HepG2 (cell line): Measurements from ENCODE around the gene CSNK1A1. TPM values are rescaled to one million over a fixed set of nuclear protein-coding genes. Genes with fewer than 3 reads are reported as not detected.
A peak's percentile ranks its signal among the peaks of the same experiment; 100 is the strongest.

ENCODE experiments used
- ATAC-seq: fragments of 200-7000 bp; cut with Tn5 transposase; 3 replicates; pipeline ENCODE4 v1.9.1; 2020; ENCODE audit warnings: mild to moderate bottlenecking, moderate library complexity
- BruUV-seq: library from RNA; stranded (reverse); fragments of 400-500 nt; replicated peaks from 2 replicates; lab custom pipeline; 2021; lab: Mats Ljungman, UMichigan
- CTCF ChIA-PET: fragments of 300-600 bp; formaldehyde crosslinking; extraction: SDS; loops from one replicate; lab custom pipeline; 2021; ENCODE audit warnings: low total read pairs, inconsistent platforms, low intra/inter-chr PET ratio; lab: Yijun Ruan, JAX
- POLR2A ChIA-PET: fragments of 350-600 bp; sonication (Branson Sonifier 250); formaldehyde crosslinking; loops from one replicate; lab custom pipeline; 2020; ENCODE audit warnings: antibody characterized with exemption, inconsistent platforms; lab: Yijun Ruan, JAX
- DNase-seq: peaks from one replicate; pipeline ENCODE4 v3.0.0-alpha.2; 2015; ENCODE audit warnings: low spot score
- FAIRE-seq: peaks from 3 replicates; lab custom pipeline; 2011; peaks lifted over from hg19 to GRCh38; lab: Jason Lieb, UNC
- H2AFZ ChIP-seq: one replicate; pipeline ENCODE4 v1.6.1; 2011; ENCODE audit warnings: low read length, inconsistent platforms
- H3K27ac ChIP-seq: fragments of 300-600 bp; 3 replicates; pipeline ENCODE4 v1.8.0; 2011; ENCODE audit warnings: mixed run types, mild to moderate bottlenecking, mixed read lengths, low read length, inconsistent platforms; ENCODE audit not compliant: insufficient read depth; ENCODE audit errors: extremely low read length
- H3K27me3 ChIP-seq, 2 experiments: fragments of 200-600 bp in 1 of 2; 2 replicates in 1 of 2; 3 replicates in 1 of 2; pipeline versions ENCODE4 v1.6.0 to v1.8.0; 2011; ENCODE audit warnings: low read length in 2 of 2, mild to moderate bottlenecking in 2 of 2, moderate library complexity in 2 of 2, inconsistent platforms in 1 of 2; ENCODE audit not compliant: insufficient read depth in 2 of 2, control insufficient read depth in 1 of 2
- H3K36me3 ChIP-seq, 2 experiments: fragments of 200-600 bp in 1 of 2; replicated peaks in 1 of 2; 2 replicates in 1 of 2; 3 replicates in 1 of 2; pipeline versions ENCODE4 v1.5.1 to v1.8.0; 2011; ENCODE audit warnings: low read length in 2 of 2, inconsistent platforms in 1 of 2; ENCODE audit not compliant: insufficient read depth in 2 of 2, control insufficient read depth in 1 of 2
- H3K4me1 ChIP-seq: 2 replicates; pipeline ENCODE4 v1.5.1; 2012; ENCODE audit warnings: low read length, inconsistent platforms; ENCODE audit not compliant: insufficient read depth
- H3K4me2 ChIP-seq: 2 replicates; pipeline ENCODE4 v1.6.0; 2011; ENCODE audit warnings: low read depth, low read length, inconsistent platforms
- H3K4me3 ChIP-seq, 3 experiments: fragments of 200-600 bp in 1 of 3; sonication (generic), shearing (Covaris generic) in 1 of 3; replicated peaks in 1 of 3; 2 replicates each; pipeline ENCODE4 v1.5.1; 2011 to 2016; ENCODE audit warnings: low read length in 3 of 3, inconsistent platforms in 2 of 3, low read depth in 2 of 3, mild to moderate bottlenecking in 2 of 3, control low read depth in 1 of 3, mixed read lengths in 1 of 3; ENCODE audit not compliant: insufficient read depth in 1 of 3
- H3K79me2 ChIP-seq: one replicate; pipeline ENCODE4 v1.6.1; 2011; ENCODE audit warnings: low read length, inconsistent platforms; ENCODE audit not compliant: insufficient read depth
- H3K9ac ChIP-seq: 2 replicates; pipeline ENCODE4 v1.6.0; 2011; ENCODE audit warnings: mild to moderate bottlenecking, low read depth, low read length, inconsistent platforms; ENCODE audit not compliant: insufficient read depth
- H3K9me3 ChIP-seq: 2 replicates; pipeline ENCODE4 v1.5.1; 2012; ENCODE audit warnings: mild to moderate bottlenecking, low read length
- H4K20me1 ChIP-seq: 2 replicates; pipeline ENCODE4 v1.6.0; 2011; ENCODE audit warnings: inconsistent platforms, mild to moderate bottlenecking, low read length, moderate library complexity; ENCODE audit not compliant: insufficient read depth
- EP300 ChIP-seq, 3 experiments: sonication (generic) in 1 of 3; formaldehyde crosslinking in 1 of 3; IDR thresholded peaks; 2 replicates each; pipeline versions ENCODE4 v1.5.1 to v1.6.1; 2011 to 2020; ENCODE audit warnings: low read depth in 2 of 3, low read length in 2 of 3, borderline replicate concordance in 1 of 3, improper control_type of control experiment in 1 of 3, mild to moderate bottlenecking in 1 of 3, missing genetic modification reagents in 1 of 3, moderate library complexity in 1 of 3
- TIGD3 ChIP-seq: sonication (generic); formaldehyde crosslinking; IDR thresholded peaks from 2 replicates; pipeline ENCODE4 v1.5.1; 2020; ENCODE audit warnings: mild to moderate bottlenecking, missing genetic modification reagents, borderline replicate concordance
- WGBS: methylation state at CpG from one replicate; pipeline ENCODE4 v1.1.6; 2017; ENCODE audit warnings: low lambda C conversion rate; 5-methylcytosine and 5-hydroxymethylcytosine counted together
- in situ Hi-C: cut with HindIII; loops from 2 replicates; pipeline ENCODE4 v1.10.0; 2017; ENCODE audit warnings: low pct_unique_long_range_greater_than_20kb; ENCODE audit not compliant: extremely low pct_ligation_motif_present
- intact Hi-C: fragments of 100-400 bp; cut with micrococcal nuclease; formaldehyde crosslinking; loops from one replicate; pipeline ENCODE4 v1.10.0; 2022; ENCODE audit not compliant: unreplicated experiment
- polyA plus RNA-seq, 8 experiments: library from polyadenylated mRNA; depleted of rRNA in 3 of 8; stranded (reverse) in 7 of 8; unstranded in 1 of 8; fragments of >200 nt; fragmentation: Illumina TruSeq in 4 of 8; extraction: Trizol in 4 of 8; gene quantifications; 2 replicates each; pipeline versions ENCODE4 v1.2.1 to v1.2.3, GENCODE V29; 2011 to 2016; ENCODE audit warnings: low read depth in 4 of 8, missing spikeins in 1 of 8, mixed read lengths in 1 of 8; ENCODE audit not compliant: insufficient read depth in 1 of 8
- total RNA-seq, 5 experiments: library from RNA; depleted of rRNA; stranded (reverse); fragments of >200 nt; fragmentation: Illumina TruSeq; extraction: Trizol; gene quantifications; 2 replicates each; pipeline ENCODE4 v1.2.3, GENCODE V29; 2016; ENCODE audit warnings: low read depth in 1 of 5
- TF ChIP-seq, protein P1 (sequence below): sonication (generic); formaldehyde crosslinking; IDR thresholded peaks from 2 replicates; pipeline ENCODE4 v1.8.0; 2022; ENCODE audit warnings: mild to moderate bottlenecking, missing genetic modification reagents; ENCODE audit not compliant: insufficient replicate concordance
- TF ChIP-seq, protein P2 (sequence below): sonication (generic); formaldehyde crosslinking; IDR thresholded peaks from 2 replicates; pipeline ENCODE4 v1.4.0; 2020; ENCODE audit warnings: missing genetic modification reagents, mild to moderate bottlenecking, borderline replicate concordance

The CSNK1A1 gene
- total and polyA plus RNA-seq, 2 of the 13 experiments (the other 11 are each of a cell fraction or from before 2014, with no cell fraction given), result 89.0 to 149 TPM

- TF ChIP-seq, protein P1, sequence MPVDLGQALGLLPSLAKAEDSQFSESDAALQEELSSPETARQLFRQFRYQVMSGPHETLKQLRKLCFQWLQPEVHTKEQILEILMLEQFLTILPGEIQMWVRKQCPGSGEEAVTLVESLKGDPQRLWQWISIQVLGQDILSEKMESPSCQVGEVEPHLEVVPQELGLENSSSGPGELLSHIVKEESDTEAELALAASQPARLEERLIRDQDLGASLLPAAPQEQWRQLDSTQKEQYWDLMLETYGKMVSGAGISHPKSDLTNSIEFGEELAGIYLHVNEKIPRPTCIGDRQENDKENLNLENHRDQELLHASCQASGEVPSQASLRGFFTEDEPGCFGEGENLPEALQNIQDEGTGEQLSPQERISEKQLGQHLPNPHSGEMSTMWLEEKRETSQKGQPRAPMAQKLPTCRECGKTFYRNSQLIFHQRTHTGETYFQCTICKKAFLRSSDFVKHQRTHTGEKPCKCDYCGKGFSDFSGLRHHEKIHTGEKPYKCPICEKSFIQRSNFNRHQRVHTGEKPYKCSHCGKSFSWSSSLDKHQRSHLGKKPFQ (CRISPR knock-in tag), result no peak
- TF ChIP-seq EP300 (IDR thresholded peaks at IDR 0.05; ENCODE audit: low read depth in 2 of 2, low read length in 2 of 2), result no peak
- no peak for TF ChIP-seq EP300 (CRISPR knock-in tag; IDR thresholded peaks at IDR 0.05; ENCODE audit: borderline replicate concordance)
- TF ChIP-seq, all 625 proteins: peak for 0
Measured at GRCh38 chr5:149473441-149473840, 77.8 kb downstream of the CSNK1A1 start (continued).

DNA sequence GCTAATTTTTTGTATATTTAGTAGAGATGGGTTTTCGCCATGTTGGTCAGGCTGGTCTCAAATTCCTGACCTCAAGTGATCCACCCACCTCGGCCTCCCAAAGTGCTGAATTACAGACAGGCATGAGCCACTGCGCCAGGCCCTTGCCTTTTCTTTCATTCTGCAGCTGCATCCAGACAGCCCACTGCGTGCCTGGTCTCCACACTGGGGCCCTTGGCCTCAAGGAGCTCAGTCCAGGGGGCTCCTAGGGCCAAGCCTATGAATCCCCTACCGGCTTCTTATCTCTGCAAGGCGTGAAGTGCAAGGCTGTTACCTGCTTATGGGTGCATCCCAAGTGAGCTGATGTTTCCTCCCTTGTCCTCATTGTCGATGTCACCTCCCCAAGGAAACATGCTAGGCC is 78.8 kb downstream of the CSNK1A1 start:
- POLR2A ChIA-PET, result no interaction called here
- H3K79me2 ChIP-seq, result no peaks in the 10 kb centered on the region
- no peak overlapping the region for H2AFZ ChIP-seq
- WGBS, result 94% methylated on average over 5 of the region's 7 CpGs
- no peaks in the 10 kb centered on the region for H4K20me1 ChIP-seq
- ATAC-seq, result no peak
- no peaks in the 10 kb centered on the region for H3K27me3 ChIP-seq
- FAIRE-seq, result no peak
- intact Hi-C loops, result no loop called here
- CTCF ChIA-PET, result no interaction called here
- H3K9ac ChIP-seq, result no peak overlapping the region
- DNase-seq, result no peak
- peaks cover 76% of the 10 kb centered on the region for H3K4me1 ChIP-seq
- H3K4me2 ChIP-seq, result peak overlapping the region; percentile 93; the same call in 1 of the 2 replicates
- in situ Hi-C loops, result no loop called here
- H3K4me3 ChIP-seq, result no peak overlapping the region
- H3K27ac ChIP-seq, result no peak overlapping the region
- TF ChIP-seq TIGD3 (CRISPR knock-in tag), result no peak
- TF ChIP-seq, protein P2, sequence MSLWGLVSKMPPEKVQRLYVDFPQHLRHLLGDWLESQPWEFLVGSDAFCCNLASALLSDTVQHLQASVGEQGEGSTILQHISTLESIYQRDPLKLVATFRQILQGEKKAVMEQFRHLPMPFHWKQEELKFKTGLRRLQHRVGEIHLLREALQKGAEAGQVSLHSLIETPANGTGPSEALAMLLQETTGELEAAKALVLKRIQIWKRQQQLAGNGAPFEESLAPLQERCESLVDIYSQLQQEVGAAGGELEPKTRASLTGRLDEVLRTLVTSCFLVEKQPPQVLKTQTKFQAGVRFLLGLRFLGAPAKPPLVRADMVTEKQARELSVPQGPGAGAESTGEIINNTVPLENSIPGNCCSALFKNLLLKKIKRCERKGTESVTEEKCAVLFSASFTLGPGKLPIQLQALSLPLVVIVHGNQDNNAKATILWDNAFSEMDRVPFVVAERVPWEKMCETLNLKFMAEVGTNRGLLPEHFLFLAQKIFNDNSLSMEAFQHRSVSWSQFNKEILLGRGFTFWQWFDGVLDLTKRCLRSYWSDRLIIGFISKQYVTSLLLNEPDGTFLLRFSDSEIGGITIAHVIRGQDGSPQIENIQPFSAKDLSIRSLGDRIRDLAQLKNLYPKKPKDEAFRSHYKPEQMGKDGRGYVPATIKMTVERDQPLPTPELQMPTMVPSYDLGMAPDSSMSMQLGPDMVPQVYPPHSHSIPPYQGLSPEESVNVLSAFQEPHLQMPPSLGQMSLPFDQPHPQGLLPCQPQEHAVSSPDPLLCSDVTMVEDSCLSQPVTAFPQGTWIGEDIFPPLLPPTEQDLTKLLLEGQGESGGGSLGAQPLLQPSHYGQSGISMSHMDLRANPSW (CRISPR knock-in tag), result no peak
- no peaks in the 10 kb centered on the region for H3K36me3 ChIP-seq
- H3K9me3 ChIP-seq, result no peaks in the 10 kb centered on the region
- BruUV-seq, result no TSS peak
